Activated naive CD4-positive, alpha-beta T cell treated with anti-CD3 and anti-CD28 coated beads for 36 hours (primary cell): ENCODE data around the gene REEP1. TPM values are rescaled to one million over a fixed set of nuclear protein-coding genes. Genes with fewer than 3 reads are reported as not detected.
"Not testable (repeated sequence)": the region's sequence is repeated elsewhere in the genome, so short reads cannot be mapped to it uniquely, and the experiment has no call there.

Experiments
- CTCF ChIA-PET: fragments of 350-600 bp; sonication (Branson Sonifier 250); formaldehyde crosslinking; loops from one replicate; lab custom pipeline; 2021; ENCODE audit warnings: antibody characterized with exemption; lab: Charles Lee
- DNase-seq: peaks from one replicate; pipeline ENCODE4 v3.0.0-alpha.2; 2020
- H3K27ac Mint-ChIP-seq: one replicate; pipeline ENCODE4 v1.8.0; 2021; ENCODE audit warnings: mild to moderate bottlenecking, mixed read lengths
- H3K27me3 Mint-ChIP-seq: one replicate; pipeline ENCODE4 v1.8.0; 2021; ENCODE audit warnings: low read depth, mixed read lengths
- H3K36me3 Mint-ChIP-seq: one replicate; pipeline ENCODE4 v1.8.0; 2021; ENCODE audit warnings: low read depth, mixed read lengths
- H3K4me1 Mint-ChIP-seq: one replicate; pipeline ENCODE4 v1.8.0; 2021; ENCODE audit warnings: low read depth, mixed read lengths
- H3K4me3 Mint-ChIP-seq: one replicate; pipeline ENCODE4 v1.8.0; 2021; ENCODE audit warnings: mild to moderate bottlenecking, moderate library complexity, mixed read lengths
- H3K9me3 Mint-ChIP-seq: one replicate; pipeline ENCODE4 v1.8.0; 2021; ENCODE audit warnings: mixed read lengths
- intact Hi-C: fragments of 100-400 bp; cut with micrococcal nuclease; formaldehyde crosslinking; loops from one replicate; pipeline ENCODE4 v1.15.1; 2023
- total RNA-seq, 2 experiments: library from RNA; stranded (reverse); gene quantifications; one replicate each; pipeline ENCODE4 v1.2.3, GENCODE V29; 2021

The REEP1 gene
- total RNA-seq, 2 experiments from 2014 or later: 0.19 to 0.37 TPM

DNA sequence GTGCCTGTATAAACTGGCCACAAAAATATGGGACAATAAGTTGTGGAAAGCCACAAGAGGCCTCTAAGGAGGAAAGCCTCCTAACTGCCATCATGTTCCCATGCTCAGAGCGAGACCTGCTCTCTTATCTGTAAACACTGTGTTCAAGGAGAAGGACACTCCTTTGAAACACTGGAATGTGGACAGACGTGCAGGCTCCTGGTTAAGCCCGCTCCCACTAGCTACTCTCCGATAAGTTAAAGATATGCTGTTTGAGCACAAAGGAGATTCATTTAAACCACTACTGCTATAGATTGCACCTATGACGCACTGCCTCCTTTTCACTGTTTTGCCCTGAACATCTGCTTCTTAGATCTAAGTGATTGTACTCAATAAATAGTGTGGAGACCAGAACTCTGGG lies 92.2 kb downstream of the REEP1 start:
- H3K27me3 Mint-ChIP-seq, H3K9me3 Mint-ChIP-seq, CTCF ChIA-PET, intact Hi-C loops, H3K4me1 Mint-ChIP-seq, H3K27ac Mint-ChIP-seq, H3K4me3 Mint-ChIP-seq, H3K36me3 Mint-ChIP-seq, DNase-seq: not testable (repeated sequence)

DNA sequence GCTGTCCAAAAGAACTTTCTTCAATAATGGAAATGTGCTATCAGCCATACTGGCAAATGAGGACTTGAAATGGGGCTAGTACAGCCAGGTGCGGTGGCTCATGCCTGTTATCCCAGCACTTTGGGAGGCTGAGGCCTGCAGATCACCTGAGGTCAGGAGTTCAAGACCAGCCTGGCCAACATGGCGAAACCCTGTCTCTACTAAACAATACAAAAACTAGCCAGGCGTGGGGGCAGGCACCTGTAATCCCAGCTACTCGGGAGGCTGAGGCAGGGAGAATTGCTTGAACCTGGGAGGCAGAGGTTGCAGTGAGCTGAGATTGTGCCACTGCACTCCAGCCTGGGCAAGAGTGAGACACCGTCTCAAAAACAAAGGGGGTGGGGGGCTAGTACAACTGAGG lies 92.6 kb downstream of the REEP1 start:
- CTCF ChIA-PET, H3K9me3 Mint-ChIP-seq, H3K27me3 Mint-ChIP-seq, DNase-seq, H3K27ac Mint-ChIP-seq, H3K4me3 Mint-ChIP-seq, H3K36me3 Mint-ChIP-seq, intact Hi-C loops, H3K4me1 Mint-ChIP-seq: not testable (repeated sequence)

DNA sequence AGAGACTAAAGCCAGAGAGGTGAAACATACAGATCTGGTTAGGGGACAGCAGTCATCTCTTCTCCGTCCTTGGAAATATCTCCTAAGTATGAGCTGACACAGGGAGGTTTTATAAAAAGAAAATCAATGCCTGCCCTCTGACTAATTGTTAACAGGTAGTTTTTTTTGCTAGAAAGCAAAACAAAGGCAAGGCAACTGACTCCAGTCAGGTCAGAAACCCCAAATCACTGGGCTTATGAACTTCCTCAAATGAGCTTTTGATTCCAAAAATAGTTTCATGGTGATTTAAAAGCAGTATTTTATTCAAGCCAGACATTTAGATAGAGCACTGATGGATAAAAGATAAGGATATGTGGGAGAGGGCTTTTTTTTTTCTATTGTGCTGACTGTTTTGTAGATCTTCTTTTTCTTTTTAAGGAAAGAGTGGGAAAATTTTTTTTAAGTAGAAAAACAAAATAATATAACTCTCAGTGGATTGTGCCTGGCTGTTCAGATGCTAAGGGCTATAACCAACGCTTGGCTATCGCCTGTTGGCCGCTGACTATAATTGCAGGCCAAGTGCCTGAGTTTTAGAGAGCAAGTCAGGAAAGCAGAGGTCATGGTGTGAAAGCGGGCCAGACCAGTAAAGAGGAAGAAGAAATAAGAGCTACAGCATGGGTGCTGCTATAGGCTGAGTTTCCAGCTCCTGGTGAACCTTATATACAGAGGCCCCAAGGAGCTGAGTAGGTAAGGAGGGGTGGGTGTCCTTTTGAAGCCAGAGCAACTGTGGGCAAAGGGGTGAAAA lies 93.3 kb downstream of the REEP1 start:
- Mint-ChIP-seq H3K27me3 (no peaks in the 10 kb centered on the region), H3K9me3 (no peaks in the 10 kb centered on the region), H3K4me1 (no peaks in the 10 kb centered on the region), H3K27ac (no peak overlapping the region), H3K4me3 (no peak overlapping the region), H3K36me3 (no peaks in the 10 kb centered on the region)
- no peak for DNase-seq
- intact Hi-C loops: no loop called here
- CTCF ChIA-PET: no interaction called here

DNA sequence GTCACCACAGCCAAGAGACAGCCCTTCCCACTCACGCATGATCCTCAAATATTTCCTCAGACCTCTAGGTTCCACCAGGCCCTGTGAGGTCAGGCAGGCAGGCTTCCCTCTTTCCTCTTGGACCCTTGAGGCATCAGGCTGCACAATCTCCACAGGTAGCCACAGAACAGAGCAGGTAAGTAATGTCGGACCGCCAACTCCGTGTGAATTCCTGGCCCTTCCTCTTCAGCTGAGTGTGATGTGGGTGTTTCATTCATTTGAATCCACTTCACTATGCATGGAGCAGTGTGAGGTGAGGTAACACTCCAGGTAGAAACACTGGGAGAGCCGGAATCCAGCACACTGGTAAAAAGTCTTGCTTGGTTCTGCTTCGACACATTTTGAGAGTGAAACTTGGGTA lies 94.2 kb downstream of the REEP1 start:
- no peaks in the 10 kb centered on the region for H3K9me3 Mint-ChIP-seq
- DNase-seq: no peak
- H3K4me1 Mint-ChIP-seq: peaks cover 7% of the 10 kb centered on the region
- intact Hi-C loops: no loop called here
- no peak overlapping the region for H3K4me3 Mint-ChIP-seq
- no peak overlapping the region for H3K27ac Mint-ChIP-seq
- peaks cover 2% of the 10 kb centered on the region for H3K27me3 Mint-ChIP-seq
- CTCF ChIA-PET: no interaction called here
- no peaks in the 10 kb centered on the region for H3K36me3 Mint-ChIP-seq

DNA sequence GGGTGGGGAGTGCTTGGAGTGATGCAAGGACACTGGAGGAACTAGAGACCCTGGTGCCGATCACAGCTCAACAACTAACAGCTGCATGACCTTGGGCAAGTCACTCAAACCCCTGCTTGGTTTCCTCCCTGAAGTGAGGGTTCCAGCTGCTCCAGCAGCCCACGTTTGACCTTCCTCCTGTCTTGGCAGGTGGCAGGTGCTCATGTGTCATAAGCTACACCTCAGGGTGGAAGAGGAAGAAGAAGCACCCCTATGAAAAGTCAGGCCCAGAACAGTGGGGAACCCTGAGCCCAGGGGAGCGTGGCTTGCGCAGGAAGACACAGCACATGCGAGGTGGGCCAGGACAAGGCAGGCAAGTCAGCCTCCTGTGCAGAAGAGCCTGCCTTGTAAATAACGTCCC lies 95.8 kb downstream of the REEP1 start:
- Mint-ChIP-seq H3K4me1 (peaks cover 10% of the 10 kb centered on the region), H3K27ac (no peak overlapping the region), H3K9me3 (no peaks in the 10 kb centered on the region), H3K4me3 (no peak overlapping the region), H3K27me3 (peaks cover 2% of the 10 kb centered on the region), H3K36me3 (no peaks in the 10 kb centered on the region)
- no peak for DNase-seq
- CTCF ChIA-PET: no interaction called here
- intact Hi-C loops: no loop called here

DNA sequence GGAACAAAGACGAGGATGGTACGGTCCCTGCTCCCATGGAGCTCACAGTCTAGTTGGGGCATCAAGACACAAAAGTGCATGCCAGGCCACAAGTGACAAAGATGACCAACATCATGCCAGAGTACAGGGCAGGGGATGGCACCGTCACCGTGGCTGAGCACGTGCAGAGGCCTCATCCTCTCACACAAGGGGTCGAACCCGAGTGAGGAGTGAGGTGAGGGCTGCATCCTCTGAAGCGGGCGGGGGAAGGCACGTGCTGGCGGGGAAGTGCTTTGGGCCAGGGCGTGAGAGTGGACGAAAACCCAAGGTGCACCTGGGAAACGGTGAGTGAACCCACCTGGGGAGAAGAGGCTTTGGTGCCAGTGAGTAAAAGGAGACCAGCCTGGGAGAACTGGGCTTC lies 97.2 kb downstream of the REEP1 start:
- DNase-seq: no peak
- Mint-ChIP-seq H3K27me3 (peaks cover 2% of the 10 kb centered on the region), H3K36me3 (no peaks in the 10 kb centered on the region), H3K4me1 (peaks cover 10% of the 10 kb centered on the region), H3K27ac (no peak overlapping the region), H3K4me3 (no peak overlapping the region), H3K9me3 (no peaks in the 10 kb centered on the region)
- CTCF ChIA-PET: interaction anchor here (0.6 kb wide), 1 partner anchor 28 kb away, joined by 4 read pairs; no protein-coding TSS in a partner anchor
- intact Hi-C loops: no loop called here

DNA sequence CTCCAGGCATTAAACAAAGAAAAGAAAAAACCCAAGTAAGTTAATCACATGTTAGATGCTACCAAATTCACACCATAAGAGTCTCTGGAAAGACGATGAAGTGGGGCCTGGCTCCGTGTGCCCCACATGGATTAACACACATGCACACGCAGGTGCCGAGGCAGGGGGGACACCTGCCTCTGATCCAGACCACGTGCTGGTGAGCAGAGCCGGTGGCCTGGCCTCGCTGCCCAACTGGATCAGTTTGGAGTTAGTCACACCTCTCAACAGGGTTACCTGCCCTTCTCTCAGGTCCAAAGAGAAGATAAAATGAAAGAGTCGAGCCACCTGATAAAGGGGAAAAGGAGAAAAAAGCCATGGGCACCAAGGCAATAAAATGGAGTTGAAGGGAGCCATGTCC lies 97.7 kb downstream of the REEP1 start:
- Mint-ChIP-seq H3K4me1 (peaks cover 10% of the 10 kb centered on the region), H3K36me3 (no peaks in the 10 kb centered on the region), H3K9me3 (no peaks in the 10 kb centered on the region), H3K27me3 (peaks cover 2% of the 10 kb centered on the region), H3K4me3 (no peak overlapping the region), H3K27ac (no peak overlapping the region)
- CTCF ChIA-PET: no interaction called here
- intact Hi-C loops: no loop called here
- no peak for DNase-seq

DNA sequence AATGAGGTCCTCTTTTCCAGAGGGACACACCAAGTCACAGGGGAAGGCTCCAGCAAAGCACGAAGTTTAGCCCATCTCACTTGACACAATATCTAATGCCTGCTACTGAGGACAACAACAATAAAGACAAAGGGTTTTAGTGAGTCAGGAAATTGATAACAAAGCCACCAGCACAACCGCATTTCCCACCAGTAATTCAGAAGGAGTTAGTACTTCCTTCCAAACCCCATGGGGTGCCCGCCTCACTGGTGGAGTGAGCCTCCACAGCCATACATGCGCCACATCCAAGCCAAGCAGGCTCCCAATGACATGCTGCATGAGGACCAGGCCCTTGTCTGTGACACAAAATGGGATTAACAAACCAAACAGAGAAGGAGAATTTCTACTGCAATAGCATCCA lies 98.1 kb downstream of the REEP1 start:
- Mint-ChIP-seq H3K9me3 (no peaks in the 10 kb centered on the region), H3K27me3 (peaks cover 2% of the 10 kb centered on the region), H3K4me1 (peaks cover 10% of the 10 kb centered on the region), H3K36me3 (no peaks in the 10 kb centered on the region), H3K27ac (no peak overlapping the region), H3K4me3 (no peak overlapping the region)
- DNase-seq: no peak
- CTCF ChIA-PET: no interaction called here
- intact Hi-C loops: no loop called here

DNA sequence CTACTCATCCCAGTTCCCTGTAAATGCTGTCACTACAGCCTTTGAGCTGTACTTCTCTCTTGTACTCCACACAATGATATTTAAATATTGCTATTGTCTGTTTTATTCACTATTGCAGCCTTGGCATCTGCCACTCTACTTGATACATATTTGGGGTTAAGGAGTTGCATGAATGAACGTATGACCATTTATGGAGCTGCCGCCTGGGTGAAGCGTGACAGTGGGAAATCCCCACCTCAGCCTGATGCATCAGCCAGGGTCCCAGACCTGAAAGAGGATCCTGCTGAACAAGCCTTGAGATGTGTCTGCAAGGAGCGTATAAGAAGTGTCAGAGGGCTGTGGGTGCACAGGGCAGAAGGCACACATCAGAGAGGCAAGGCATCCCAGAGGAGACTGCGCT lies 99.1 kb downstream of the REEP1 start:
- intact Hi-C loops: no loop called here
- CTCF ChIA-PET: interaction anchor here (1.1 to 1.2 kb wide), 2 partner anchors 17 to 203 kb away, joined by 3 to 7 read pairs; partner anchors contain the start of gene KDM3A

DNA sequence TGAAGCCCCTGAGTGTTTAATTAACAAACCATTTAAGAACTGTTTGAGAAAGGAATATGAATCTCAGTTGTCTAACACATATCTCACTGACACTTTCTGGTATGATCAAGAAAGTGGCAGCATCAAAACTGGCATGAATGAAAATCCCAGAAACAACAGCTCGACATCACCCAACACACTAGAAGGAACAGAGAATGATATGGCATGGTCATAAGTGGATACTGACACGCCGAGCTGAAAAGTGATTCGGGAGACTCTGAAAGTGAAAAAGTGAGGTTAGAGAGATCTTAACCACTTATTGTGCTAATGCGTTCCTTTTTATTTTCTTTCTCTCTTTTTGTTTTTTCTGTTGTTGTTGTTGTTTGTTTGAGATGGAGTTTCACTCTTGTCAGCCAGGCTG lies 100.3 kb downstream of the REEP1 start:
- Mint-ChIP-seq H3K9me3 (no peaks in the 10 kb centered on the region), H3K36me3 (no peaks in the 10 kb centered on the region), H3K4me1 (peaks cover 10% of the 10 kb centered on the region), H3K4me3 (no peak overlapping the region), H3K27me3 (peaks cover 2% of the 10 kb centered on the region), H3K27ac (no peak overlapping the region)
- DNase-seq: no peak
- CTCF ChIA-PET: interaction anchor here (0.7 kb wide), 1 partner anchor 133 kb away, joined by 3 read pairs; no protein-coding TSS in a partner anchor
- intact Hi-C loops: no loop called here

More for the DNA sequence above, 99.1 kb downstream of the REEP1 start:
- peak; percentile 74 for DNase-seq
- Mint-ChIP-seq H3K4me1 (peaks cover 10% of the 10 kb centered on the region), H3K27me3 (peaks cover 2% of the 10 kb centered on the region), H3K36me3 (no peaks in the 10 kb centered on the region), H3K27ac (no peak overlapping the region), H3K4me3 (no peak overlapping the region), H3K9me3 (no peaks in the 10 kb centered on the region)

DNA sequence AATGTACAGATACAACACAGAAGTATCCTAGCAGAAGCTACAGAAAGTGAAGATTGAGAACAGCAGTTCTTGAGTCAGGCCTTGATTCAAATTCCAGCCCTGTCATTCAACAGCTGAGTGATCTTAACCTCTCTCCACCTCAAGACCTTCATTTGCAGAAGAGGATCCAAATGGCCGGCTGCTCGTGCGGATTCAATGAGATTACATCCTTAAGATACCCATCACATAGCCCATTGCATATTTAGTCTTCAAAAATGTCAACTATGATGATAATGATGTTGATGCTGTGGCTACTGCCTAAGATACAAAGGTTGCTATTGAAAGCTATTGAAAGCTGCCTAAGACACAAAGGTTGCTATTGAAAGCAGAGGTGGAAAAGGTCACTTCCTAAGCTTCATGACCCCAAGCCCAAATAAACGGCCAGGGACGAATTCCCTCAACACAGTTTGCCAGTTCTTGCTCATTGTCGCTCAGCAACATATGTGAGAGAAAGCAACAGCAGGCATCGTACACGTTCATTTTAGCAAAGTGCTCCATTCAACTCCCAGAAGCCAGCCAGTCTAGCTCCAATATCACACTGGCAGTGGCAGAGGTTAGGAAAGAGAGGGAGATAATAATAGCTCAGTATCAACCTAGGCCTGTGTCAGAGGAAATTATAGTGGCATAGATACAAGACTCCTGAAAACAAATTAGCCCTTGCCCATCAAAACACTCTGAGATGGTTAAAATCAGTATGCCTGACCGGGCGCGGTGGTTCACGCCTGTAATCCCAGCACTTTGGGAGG lies 102.0 kb downstream of the REEP1 start:
- CTCF ChIA-PET: interaction anchor here (0.8 kb wide), 1 partner anchor 22 kb away, joined by 4 read pairs; no protein-coding TSS in a partner anchor
- intact Hi-C loops: no loop called here

DNA sequence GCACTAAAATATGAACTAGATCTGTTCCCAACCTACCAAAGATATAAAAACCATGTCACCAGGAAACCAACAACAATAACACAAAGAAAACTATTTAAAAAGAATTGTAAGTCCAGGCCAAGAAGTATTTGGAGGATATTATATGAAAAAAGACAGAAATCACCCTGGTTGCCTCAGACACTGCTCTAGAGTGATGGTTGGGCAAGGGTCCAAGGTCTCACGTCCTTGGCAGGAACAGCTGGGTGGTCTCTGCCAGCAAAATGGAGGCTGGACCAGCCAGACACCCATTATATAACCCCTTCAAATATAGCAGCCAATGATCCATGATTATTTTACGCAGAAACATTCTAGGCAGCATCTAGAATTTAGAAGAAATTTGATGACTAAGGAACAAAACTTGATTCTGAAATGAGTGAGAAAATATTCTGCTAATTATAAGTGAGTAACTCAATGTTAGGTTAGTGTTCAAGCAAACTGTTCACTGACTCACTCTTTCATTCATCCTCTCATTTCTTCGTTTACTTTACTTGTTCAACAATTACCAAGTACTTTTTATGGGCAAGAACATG lies 102.8 kb downstream of the REEP1 start:
- CTCF ChIA-PET: no interaction called here
- intact Hi-C loops: no loop called here
- Mint-ChIP-seq H3K27ac (no peak overlapping the region), H3K4me1 (peaks cover 10% of the 10 kb centered on the region), H3K36me3 (no peaks in the 10 kb centered on the region), H3K27me3 (peaks cover 2% of the 10 kb centered on the region), H3K4me3 (no peak overlapping the region), H3K9me3 (no peaks in the 10 kb centered on the region)
- DNase-seq: no peak

More for the DNA sequence above, 102.0 kb downstream of the REEP1 start:
- no peaks in the 10 kb centered on the region for H3K9me3 Mint-ChIP-seq
- no peak overlapping the region for H3K27ac Mint-ChIP-seq
- H3K36me3 Mint-ChIP-seq: no peaks in the 10 kb centered on the region
- peaks cover 10% of the 10 kb centered on the region for H3K4me1 Mint-ChIP-seq
- no peak overlapping the region for H3K4me3 Mint-ChIP-seq
- DNase-seq: no peak
- H3K27me3 Mint-ChIP-seq: peaks cover 2% of the 10 kb centered on the region
